GM12878 (cell line): ENCODE results near the gene GALNT9. TPM values are rescaled to one million over a fixed set of nuclear protein-coding genes. Genes with fewer than 3 reads are reported as not detected.

Experiments
- ATAC-seq: fragments of 200-7000 bp; cut with Tn5 transposase; 3 replicates; pipeline ENCODE4 v1.9.1; 2020; ENCODE audit warnings: mild to moderate bottlenecking, moderate library complexity
- BruUV-seq: library from RNA; stranded (reverse); fragments of 400-500 nt; replicated peaks from 2 replicates; lab custom pipeline; 2021; lab: Mats Ljungman, UMichigan
- CTCF ChIA-PET: fragments of 300-600 bp; sonication (Branson Sonifier 250); formaldehyde crosslinking; extraction: SDS; loops from one replicate; lab custom pipeline; 2021; ENCODE audit warnings: inconsistent platforms; lab: Yijun Ruan, JAX
- POLR2A ChIA-PET: fragments of 350-600 bp; formaldehyde crosslinking; extraction: SDS; loops from one replicate; lab custom pipeline; 2021; ENCODE audit warnings: inconsistent platforms; lab: Charles Lee
- RAD21 ChIA-PET: fragments of 300-600 bp; sonication (Branson Sonifier 250); formaldehyde crosslinking; loops from one replicate; lab custom pipeline; 2023; ENCODE audit warnings: antibody characterized with exemption; ENCODE audit not compliant: unreplicated experiment; lab: Charles Lee
- SMC1A ChIA-PET: fragments of 300-600 bp; sonication (Branson Sonifier 250); formaldehyde crosslinking; loops from one replicate; lab custom pipeline; 2023; ENCODE audit not compliant: unreplicated experiment, uncharacterized antibody; lab: Charles Lee
- DNase-seq: peaks from one replicate; pipeline ENCODE4 v3.0.0-alpha.2; 2011; ENCODE audit warnings: low read depth, low spot score
- FAIRE-seq: peaks from 3 replicates; lab custom pipeline; 2011; peaks lifted over from hg19 to GRCh38; lab: Jason Lieb, UNC
- H2AFZ ChIP-seq: 2 replicates; pipeline ENCODE4 v1.6.0; 2011; ENCODE audit warnings: low read depth, low read length, control low read depth; ENCODE audit not compliant: control insufficient read depth
- H3K27ac ChIP-seq: 2 replicates; pipeline ENCODE4 v1.5.1; 2011; ENCODE audit warnings: control low read depth; ENCODE audit not compliant: control insufficient read depth, insufficient read depth
- H3K27me3 ChIP-seq, 2 experiments: replicated peaks in 1 of 2; 2 replicates each; pipeline versions ENCODE4 v1.6.0 to v1.6.1; 2011; ENCODE audit warnings: low read length in 1 of 2; ENCODE audit not compliant: control insufficient read depth in 2 of 2, insufficient read depth in 2 of 2
- H3K36me3 ChIP-seq, 2 experiments: 2 replicates each; pipeline ENCODE4 v1.5.1; 2011; ENCODE audit warnings: low read length in 1 of 2; ENCODE audit not compliant: control insufficient read depth in 2 of 2, insufficient read depth in 2 of 2
- H3K4me1 ChIP-seq: 2 replicates; pipeline ENCODE4 v1.6.1; 2011; ENCODE audit warnings: mild to moderate bottlenecking, low read length, moderate library complexity, mixed read lengths; ENCODE audit not compliant: control insufficient read depth, insufficient read depth
- H3K4me2 ChIP-seq: 2 replicates; pipeline ENCODE4 v1.6.0; 2011; ENCODE audit warnings: control low read depth; ENCODE audit not compliant: control insufficient read depth, insufficient read depth
- H3K4me3 ChIP-seq: fragments of 200-600 bp; sonication (generic); 2 replicates; pipeline ENCODE4 v1.5.1; 2016
- H3K79me2 ChIP-seq: 2 replicates; pipeline ENCODE4 v1.6.0; 2011; ENCODE audit warnings: low read length; ENCODE audit not compliant: control insufficient read depth, insufficient read depth
- H3K9ac ChIP-seq: 2 replicates; pipeline ENCODE4 v1.8.0; 2011; ENCODE audit warnings: low read length, control low read depth, mixed read lengths; ENCODE audit not compliant: control insufficient read depth, insufficient read depth
- H3K9me3 ChIP-seq: replicated peaks from 3 replicates; pipeline ENCODE4 v1.5.1; 2011; ENCODE audit warnings: mild to moderate bottlenecking, low read length; ENCODE audit not compliant: control insufficient read depth, insufficient read depth
- H4K20me1 ChIP-seq: 2 replicates; pipeline ENCODE4 v1.6.0; 2011; ENCODE audit not compliant: control insufficient read depth, insufficient read depth
- RUNX3 ChIP-seq: IDR thresholded peaks from 2 replicates; pipeline ENCODE4 v1.6.1; 2012; ENCODE audit warnings: low read length, inconsistent platforms
- WGBS: methylation state at CpG from one replicate; pipeline ENCODE4 v1.1.6; 2016; ENCODE audit warnings: low lambda C conversion rate; ENCODE audit not compliant: insufficient replicate concordance, insufficient coverage; ENCODE audit errors: missing lambda C conversion rate; 5-methylcytosine and 5-hydroxymethylcytosine counted together
- in situ Hi-C: fragments of 300-500 bp; cut with MboI; formaldehyde crosslinking; loops from 9 replicates; pipeline ENCODE4 v1.14.3; 2018; ENCODE audit warnings: mixed read lengths
- intact Hi-C: fragments of 100-400 bp; cut with micrococcal nuclease; formaldehyde crosslinking; loops from one replicate; pipeline ENCODE4 v1.14.2; 2022; ENCODE audit not compliant: unreplicated experiment
- polyA plus RNA-seq, 11 experiments: library from polyadenylated mRNA; depleted of rRNA in 4 of 11; unstranded in 6 of 11; stranded (reverse) in 5 of 11; fragments of >200 nt; fragmentation: Nextera tagmentation in 4 of 11; fragmentation: Illumina TruSeq in 1 of 11; extraction: Ambion mirVana in 4 of 11; extraction: Trizol in 1 of 11; gene quantifications; 1 replicate in 1 of 11; 2 replicates in 10 of 11; pipeline versions ENCODE4 v1.2.1 to v1.2.3, GENCODE V29; 2011 to 2016; ENCODE audit warnings: inconsistent platforms in 2 of 11, missing spikeins in 2 of 11, low read depth in 1 of 11
- total RNA-seq, 4 experiments: library from RNA; depleted of rRNA in 3 of 4; stranded (reverse); fragments of >200 nt in 3 of 4; fragmentation: Illumina TruSeq in 1 of 4; extraction: Trizol in 1 of 4; gene quantifications; 2 replicates each; pipeline versions ENCODE4 v1.2.1 to v1.2.3, GENCODE V29; 2013 to 2021
- TF ChIP-seq, protein P1 (sequence below): IDR thresholded peaks from 2 replicates; pipeline ENCODE4 v1.6.1; 2011; ENCODE audit warnings: borderline replicate concordance, low read depth, mild to moderate bottlenecking, moderate library complexity, low read length; ENCODE audit not compliant: insufficient read depth, poor library complexity, severe bottlenecking
- TF ChIP-seq, protein P2 (sequence below): IDR thresholded peaks from 2 replicates; pipeline ENCODE4 v1.6.1; 2011; ENCODE audit warnings: borderline replicate concordance, low read depth, mild to moderate bottlenecking, moderate library complexity, mixed read lengths, low read length; ENCODE audit not compliant: insufficient read depth; ENCODE audit errors: extremely low read length

Gene GALNT9
- total and polyA plus RNA-seq, 10 of the 15 experiments (the other 5 are each of a cell fraction or from before 2014, with no cell fraction given): 0.04 TPM; not detected in 9

DNA sequence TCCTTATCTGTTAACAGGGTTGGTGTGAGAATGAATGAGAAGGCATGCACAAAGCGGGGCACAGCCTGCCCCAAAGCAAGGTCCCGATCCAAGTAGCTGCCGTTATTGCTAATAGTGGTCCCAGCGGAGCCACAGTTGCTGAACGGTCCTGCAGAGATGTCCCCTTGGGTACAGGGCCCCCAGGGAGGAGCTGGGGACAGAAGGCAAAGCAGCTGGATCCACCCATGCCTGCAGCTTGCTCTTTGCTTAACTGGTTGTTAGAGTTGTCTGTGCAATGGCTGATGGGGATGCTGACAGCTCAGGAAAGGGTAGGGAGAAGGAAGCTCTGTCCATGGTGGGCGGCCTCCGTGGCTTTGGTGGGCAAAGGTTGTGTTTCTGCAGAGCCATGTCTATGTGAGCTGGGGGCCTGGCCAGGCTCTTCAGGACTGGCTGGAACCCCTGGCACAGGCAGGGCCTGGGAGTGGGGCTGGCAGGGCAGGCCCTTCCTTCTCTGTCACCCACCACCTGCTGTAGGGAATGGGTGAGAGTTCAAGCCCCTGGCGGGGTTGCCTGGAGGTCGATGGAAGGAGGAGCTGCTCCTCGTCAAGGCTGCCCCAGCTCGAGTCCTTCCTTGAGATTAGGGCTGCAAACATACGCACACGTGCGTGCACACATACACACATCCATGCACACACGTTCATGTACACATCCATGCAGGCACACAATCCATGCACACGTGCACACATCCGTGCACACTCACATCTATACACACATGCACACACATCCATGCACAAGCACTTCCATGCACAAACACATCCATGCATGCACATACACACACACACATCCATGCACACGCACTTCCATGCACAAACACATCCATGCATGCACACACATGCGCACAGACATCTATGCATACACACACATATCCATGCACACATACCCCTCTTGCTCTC, 149.7 kb downstream of the GALNT9 start:
- no peak overlapping the region for H3K27ac ChIP-seq
- BruUV-seq: no TSS peak

More for the DNA sequence above, 149.7 kb downstream of the GALNT9 start:
- TF ChIP-seq, protein P1, sequence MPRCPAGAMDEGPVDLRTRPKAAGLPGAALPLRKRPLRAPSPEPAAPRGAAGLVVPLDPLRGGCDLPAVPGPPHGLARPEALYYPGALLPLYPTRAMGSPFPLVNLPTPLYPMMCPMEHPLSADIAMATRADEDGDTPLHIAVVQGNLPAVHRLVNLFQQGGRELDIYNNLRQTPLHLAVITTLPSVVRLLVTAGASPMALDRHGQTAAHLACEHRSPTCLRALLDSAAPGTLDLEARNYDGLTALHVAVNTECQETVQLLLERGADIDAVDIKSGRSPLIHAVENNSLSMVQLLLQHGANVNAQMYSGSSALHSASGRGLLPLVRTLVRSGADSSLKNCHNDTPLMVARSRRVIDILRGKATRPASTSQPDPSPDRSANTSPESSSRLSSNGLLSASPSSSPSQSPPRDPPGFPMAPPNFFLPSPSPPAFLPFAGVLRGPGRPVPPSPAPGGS: peak; percentile 13
- TF ChIP-seq, protein P2, sequence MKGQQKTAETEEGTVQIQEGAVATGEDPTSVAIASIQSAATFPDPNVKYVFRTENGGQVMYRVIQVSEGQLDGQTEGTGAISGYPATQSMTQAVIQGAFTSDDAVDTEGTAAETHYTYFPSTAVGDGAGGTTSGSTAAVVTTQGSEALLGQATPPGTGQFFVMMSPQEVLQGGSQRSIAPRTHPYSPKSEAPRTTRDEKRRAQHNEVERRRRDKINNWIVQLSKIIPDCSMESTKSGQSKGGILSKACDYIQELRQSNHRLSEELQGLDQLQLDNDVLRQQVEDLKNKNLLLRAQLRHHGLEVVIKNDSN: no peak
- TF ChIP-seq RUNX3: no peak
- Histone ChIP-seq H3K79me2 (no peaks in the 10 kb centered on the region), H2AFZ (no peak overlapping the region), H3K4me3 (no peak overlapping the region), H3K9ac (no peak overlapping the region), H3K9me3 (no peaks in the 10 kb centered on the region), H3K4me2 (no peak overlapping the region), H4K20me1 (no peaks in the 10 kb centered on the region), H3K4me1 (peaks cover 4% of the 10 kb centered on the region), H3K27me3 (no peaks in the 10 kb centered on the region; a peak in 1 of 4 replicates), H3K36me3 (no peaks in the 10 kb centered on the region)
- ChIA-PET RAD21 (no interaction called here), CTCF (interaction anchor here (0.6 to 1.7 kb wide), 2 partner anchors 26 to 66 kb away, joined by 3 to 6 read pairs; no protein-coding TSS in a partner anchor), POLR2A (no interaction called here), SMC1A (no interaction called here)
- intact Hi-C loops: no loop called here
- in situ Hi-C loops: no loop called here
- WGBS: 39% methylated on average over 19 of the region's 19 CpGs
- FAIRE-seq (no peak), DNase-seq (no peak), ATAC-seq (no peak)
